Gastroesophageal sphincter (tissue), 4 donors: ENCODE results near the gene PID1. TPM values are rescaled to one million over a fixed set of nuclear protein-coding genes. Genes with fewer than 3 reads are reported as not detected.
"Not testable (repeated sequence)": the region's sequence is repeated elsewhere in the genome, so short reads cannot be mapped to it uniquely, and the experiment has no call there.

ENCODE experiments used
- ATAC-seq: fragments of 150-250 bp; one replicate; pipeline ENCODE4 v1.9.1; 2016; ENCODE audit warnings: mild to moderate bottlenecking, moderate library complexity
- H3K27ac ChIP-seq, 4 donors: fragments of 200-600 bp; sonication (generic) in 3 of 4; 1 replicate in 3 of 4; 2 replicates in 1 of 4; pipeline ENCODE4 v1.5.1; 2016 to 2019
- H3K27me3 ChIP-seq: fragments of 200-600 bp; sonication (generic); one replicate; pipeline ENCODE4 v1.5.1; 2019
- H3K36me3 ChIP-seq, 2 donors: fragments of 200-600 bp; sonication (generic); one replicate each; pipeline ENCODE4 v1.5.1; 2019; ENCODE audit warnings: control low read depth in 1 of 2
- H3K4me1 ChIP-seq, 3 donors: fragments of 200-600 bp; sonication (generic); 1 replicate in 2 of 3; 2 replicates in 1 of 3; pipeline ENCODE4 v1.5.1; 2016 to 2019; ENCODE audit warnings: control low read depth in 2 of 3
- H3K4me3 ChIP-seq, 2 donors: fragments of 200-600 bp; sonication (generic); one replicate each; pipeline ENCODE4 v1.5.1; 2019; ENCODE audit warnings: mild to moderate bottlenecking in 1 of 2, moderate library complexity in 1 of 2
- H3K9me3 ChIP-seq, 3 donors: fragments of 200-600 bp; sonication (generic); one replicate each; pipeline ENCODE4 v1.5.1; 2017 to 2019; ENCODE audit warnings: control low read depth in 2 of 3
- EP300 ChIP-seq: sonication (generic); formaldehyde crosslinking; IDR thresholded peaks from one replicate; pipeline ENCODE4 v1.6.1; 2017; ENCODE audit warnings: antibody characterized with exemption, mild to moderate bottlenecking
- POLR2A ChIP-seq, 2 donors: fragments of 450-650 bp; IDR thresholded peaks; one replicate each; pipeline ENCODE4 v1.6.1; 2017; ENCODE audit warnings: antibody characterized with exemption in 2 of 2, mild to moderate bottlenecking in 2 of 2, moderate library complexity in 1 of 2
- POLR2AphosphoS5 ChIP-seq: sonication (generic); formaldehyde crosslinking; IDR thresholded peaks from one replicate; pipeline ENCODE4 v1.6.1; 2017; ENCODE audit warnings: antibody characterized with exemption
- WGBS, 2 donors: methylation state at CpG; one replicate each; pipeline ENCODE4 v1.1.5; 2018; ENCODE audit warnings: low coverage in 1 of 2; 5-methylcytosine and 5-hydroxymethylcytosine counted together
- total RNA-seq, 4 donors: library from RNA; depleted of rRNA; stranded (reverse); fragments of >200 nt; gene quantifications; one replicate each; pipeline ENCODE4 v1.1.0, GENCODE V29; 2016
- TF ChIP-seq, protein P1 (sequence below), 4 experiments: fragments of 200-600 bp in 2 of 4; fragments of 450-650 bp in 2 of 4; sonication (generic) in 1 of 4; IDR thresholded peaks; one replicate each; pipeline ENCODE4 v1.5.1; 2017 to 2019; ENCODE audit warnings: antibody characterized with exemption in 4 of 4, mild to moderate bottlenecking in 2 of 4, moderate library complexity in 2 of 4

The PID1 gene
- total RNA-seq, 4 donors from 2014 or later = 34.4 to 62.4 (median 54.9) TPM

DNA sequence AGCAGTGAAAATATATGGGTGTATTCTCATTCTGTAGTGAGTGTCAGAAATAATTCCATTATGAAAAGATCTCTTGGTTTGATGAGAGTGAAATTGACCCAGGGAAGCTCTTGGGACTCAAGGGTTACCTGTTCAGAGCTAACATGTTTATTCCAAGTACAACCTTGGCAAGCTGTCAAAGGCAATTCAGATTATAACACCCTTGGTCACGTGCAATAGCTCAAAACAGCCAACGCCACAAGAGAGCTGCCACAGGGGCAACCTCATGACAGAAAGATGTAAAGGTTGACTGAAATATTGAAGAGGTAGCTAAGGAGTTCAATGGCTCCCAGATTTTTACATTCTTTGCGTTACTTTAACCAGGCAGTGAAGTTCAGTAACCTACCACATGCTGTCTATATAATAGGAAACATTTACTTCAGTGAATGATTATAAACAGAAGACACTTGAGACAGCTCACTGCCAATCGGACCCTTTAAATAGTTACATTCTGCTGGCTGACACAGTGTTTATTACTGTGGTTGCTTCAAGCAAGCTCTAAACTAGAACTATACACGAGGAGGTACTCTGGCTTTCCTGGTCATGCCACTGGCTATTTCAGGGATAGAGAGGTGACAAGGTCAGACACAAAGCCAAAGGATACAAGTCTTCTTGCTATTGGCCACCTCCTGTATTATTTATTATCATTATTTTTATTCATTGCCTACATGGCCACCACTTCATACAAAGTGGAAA, 187.3 kb downstream of the PID1 start:
- WGBS, 2 donors = 42 to 73% methylated on average over 3 to 4 of the region's 5 CpGs
- TF ChIP-seq, protein P1, sequence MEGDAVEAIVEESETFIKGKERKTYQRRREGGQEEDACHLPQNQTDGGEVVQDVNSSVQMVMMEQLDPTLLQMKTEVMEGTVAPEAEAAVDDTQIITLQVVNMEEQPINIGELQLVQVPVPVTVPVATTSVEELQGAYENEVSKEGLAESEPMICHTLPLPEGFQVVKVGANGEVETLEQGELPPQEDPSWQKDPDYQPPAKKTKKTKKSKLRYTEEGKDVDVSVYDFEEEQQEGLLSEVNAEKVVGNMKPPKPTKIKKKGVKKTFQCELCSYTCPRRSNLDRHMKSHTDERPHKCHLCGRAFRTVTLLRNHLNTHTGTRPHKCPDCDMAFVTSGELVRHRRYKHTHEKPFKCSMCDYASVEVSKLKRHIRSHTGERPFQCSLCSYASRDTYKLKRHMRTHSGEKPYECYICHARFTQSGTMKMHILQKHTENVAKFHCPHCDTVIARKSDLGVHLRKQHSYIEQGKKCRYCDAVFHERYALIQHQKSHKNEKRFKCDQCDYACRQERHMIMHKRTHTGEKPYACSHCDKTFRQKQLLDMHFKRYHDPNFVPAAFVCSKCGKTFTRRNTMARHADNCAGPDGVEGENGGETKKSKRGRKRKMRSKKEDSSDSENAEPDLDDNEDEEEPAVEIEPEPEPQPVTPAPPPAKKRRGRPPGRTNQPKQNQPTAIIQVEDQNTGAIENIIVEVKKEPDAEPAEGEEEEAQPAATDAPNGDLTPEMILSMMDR (IDR thresholded peaks at IDR 0.05) = no peak
- TF ChIP-seq POLR2A (IDR thresholded peaks at IDR 0.05) (no peak), POLR2AphosphoS5 (no peak), EP300 (no peak)
- peaks cover 0 to 11% (median 0%) of the 10 kb centered on the region in 3 donors for H3K4me1 ChIP-seq
- H3K36me3 ChIP-seq = no peaks in the 10 kb centered on the region
- ATAC-seq = no peak
- H3K27me3 ChIP-seq = no peaks in the 10 kb centered on the region
- H3K27ac ChIP-seq = no peak overlapping the region
- H3K9me3 ChIP-seq = no peaks in the 10 kb centered on the region
- no peak overlapping the region for H3K4me3 ChIP-seq

DNA sequence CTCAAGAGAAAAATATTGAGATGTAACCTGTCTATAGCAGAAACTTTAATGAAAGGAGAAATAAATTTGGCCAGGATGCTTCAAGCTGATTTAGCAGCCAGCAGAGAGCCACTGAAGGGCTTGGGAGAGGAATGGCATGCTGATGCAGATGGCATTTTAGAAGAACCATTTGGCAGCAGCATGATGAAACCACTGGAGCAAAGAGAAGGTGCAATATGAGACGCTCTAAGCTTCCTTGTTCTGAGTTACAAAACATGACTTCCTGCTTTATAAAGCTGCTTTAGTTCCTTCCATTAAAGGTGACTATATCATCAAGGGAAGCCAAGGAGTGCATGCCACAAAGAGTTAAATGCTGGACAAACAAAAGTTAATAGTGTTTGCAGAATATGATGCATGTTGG, 189.7 kb downstream of the PID1 start:
- no peaks in the 10 kb centered on the region for H3K27me3 ChIP-seq
- no peaks in the 10 kb centered on the region for H3K4me1 ChIP-seq
- no peaks in the 10 kb centered on the region for H3K36me3 ChIP-seq
- no peak overlapping the region for H3K4me3 ChIP-seq
- H3K27ac ChIP-seq = no peak overlapping the region
- ATAC-seq = no peak
- WGBS, 2 donors = 33 to 40% methylated on average over 1 of the region's 1 CpG
- peaks cover 0 to under 1% (median 0%) of the 10 kb centered on the region in 3 donors for H3K9me3 ChIP-seq
- no peak for TF ChIP-seq EP300
- TF ChIP-seq POLR2A (IDR thresholded peaks at IDR 0.05) = no peak
- TF ChIP-seq, protein P1 (IDR thresholded peaks at IDR 0.05) = no peak
- TF ChIP-seq POLR2AphosphoS5 = no peak

DNA sequence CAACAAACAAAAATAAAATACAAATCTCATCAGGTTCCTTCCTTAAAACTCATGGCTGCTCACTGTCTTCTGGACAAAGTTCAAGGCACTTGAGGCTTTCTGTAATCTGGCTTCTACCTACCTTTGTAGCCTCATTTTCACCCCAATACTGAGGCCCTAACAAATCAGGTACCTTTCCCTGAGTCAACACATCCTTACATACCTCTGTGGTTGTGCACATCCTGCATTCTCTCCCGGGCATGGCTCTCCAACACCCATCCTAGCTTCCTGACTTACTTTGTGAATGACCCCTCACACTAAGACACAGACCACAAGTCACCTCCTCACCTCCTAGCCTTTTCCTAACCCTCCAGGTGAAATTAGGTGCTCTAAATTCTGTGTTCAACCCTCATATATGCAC, 190.9 kb downstream of the PID1 start:
- TF ChIP-seq, protein P1 (IDR thresholded peaks at IDR 0.05) = no peak
- TF ChIP-seq POLR2AphosphoS5 (no peak), EP300 (no peak), POLR2A (IDR thresholded peaks at IDR 0.05) (no peak)
- 53 to 91% methylated on average over 1 of the region's 1 CpG for WGBS, 2 donors

DNA sequence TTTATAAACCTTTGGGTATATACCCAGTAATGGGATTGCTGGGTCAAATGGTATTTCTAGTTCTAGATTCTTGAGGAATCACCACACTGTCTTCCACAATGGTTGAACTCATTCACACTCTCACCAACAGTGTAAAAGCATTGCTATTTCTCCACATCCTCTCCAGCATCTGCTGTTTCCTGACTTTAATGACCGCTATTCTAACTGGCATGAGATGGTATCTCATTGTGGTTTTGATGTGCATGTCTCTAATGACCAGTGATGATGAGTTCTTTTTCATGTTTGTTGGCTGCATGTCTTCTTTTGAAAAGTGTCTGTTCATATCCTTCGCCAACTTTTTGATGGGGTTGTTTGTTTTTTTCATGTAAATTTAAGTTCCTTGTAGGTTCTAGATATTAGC, 194.2 kb downstream of the PID1 start:
- ATAC-seq, H3K4me3 ChIP-seq, H3K4me1 ChIP-seq, H3K36me3 ChIP-seq, H3K27ac ChIP-seq, H3K27me3 ChIP-seq: not testable (repeated sequence)
- 91 to 100% methylated on average over 2 of the region's 2 CpGs for WGBS, 2 donors
- H3K9me3 ChIP-seq = peaks cover 0 to 12% (median 0%) of the 10 kb centered on the region in 3 donors

More for the DNA sequence above, 190.9 kb downstream of the PID1 start:
- no peak overlapping the region for H3K27ac ChIP-seq
- H3K27me3 ChIP-seq = no peaks in the 10 kb centered on the region
- H3K36me3 ChIP-seq = no peaks in the 10 kb centered on the region
- no peak for ATAC-seq
- H3K9me3 ChIP-seq = peaks cover 0 to 12% (median 0%) of the 10 kb centered on the region in 3 donors
- H3K4me1 ChIP-seq = no peaks in the 10 kb centered on the region
- no peak overlapping the region for H3K4me3 ChIP-seq

DNA sequence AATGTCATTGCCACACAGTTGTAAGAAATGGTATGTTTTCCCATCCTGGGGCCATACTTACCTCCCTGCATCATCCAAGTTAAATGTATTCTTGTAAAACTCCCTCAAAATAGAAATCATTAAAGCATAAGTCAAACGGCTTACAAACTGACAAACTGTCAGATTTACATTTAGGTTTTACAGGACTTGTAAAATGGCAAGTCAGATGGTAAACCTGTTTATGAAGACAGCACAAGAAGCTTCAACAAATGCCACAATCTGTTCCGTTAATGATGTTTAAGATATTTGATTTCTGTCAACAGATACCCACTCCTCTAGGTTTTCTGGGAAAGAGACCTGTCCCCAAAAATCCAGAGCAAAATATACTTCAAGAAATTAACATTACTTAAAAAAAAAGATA, 197.2 kb downstream of the PID1 start:
- H3K4me3 ChIP-seq = no peak overlapping the region
- no peak overlapping the region for H3K27ac ChIP-seq
- 76 to 81% methylated on average over 2 of the region's 2 CpGs for WGBS, 2 donors
- H3K36me3 ChIP-seq = no peaks in the 10 kb centered on the region
- H3K9me3 ChIP-seq = peaks cover 0 to 12% (median 0%) of the 10 kb centered on the region in 3 donors
- no peaks in the 10 kb centered on the region for H3K27me3 ChIP-seq
- H3K4me1 ChIP-seq = no peaks in the 10 kb centered on the region
- TF ChIP-seq EP300 (no peak), POLR2A (IDR thresholded peaks at IDR 0.05) (no peak), POLR2AphosphoS5 (no peak)
- TF ChIP-seq, protein P1 (IDR thresholded peaks at IDR 0.05) = no peak
- no peak for ATAC-seq
